Osteoblast (primary cell): ENCODE data around the gene PTH2. TPM values are rescaled to one million over a fixed set of nuclear protein-coding genes. Genes with fewer than 3 reads are reported as not detected.

ENCODE experiments used
- DNase-seq: peaks from one replicate; pipeline ENCODE4 v3.0.0; 2011; ENCODE audit warnings: low spot score, mixed read lengths; ENCODE audit not compliant: insufficient read length; ENCODE audit errors: missing footprints
- H2AFZ ChIP-seq: 2 replicates; pipeline ENCODE4 v1.6.0; 2011; ENCODE audit warnings: mild to moderate bottlenecking, low read length
- H3K27ac ChIP-seq: 2 replicates; pipeline ENCODE4 v1.5.1; 2011; ENCODE audit warnings: mild to moderate bottlenecking, low read depth, low read length, moderate library complexity
- H3K27me3 ChIP-seq: 2 replicates; pipeline ENCODE4 v1.6.0; 2012; ENCODE audit warnings: mild to moderate bottlenecking, control low read depth, inconsistent platforms, low read length, moderate library complexity; ENCODE audit not compliant: insufficient read depth
- H3K36me3 ChIP-seq: 2 replicates; pipeline ENCODE4 v1.5.1; 2011; ENCODE audit warnings: mild to moderate bottlenecking, low read length, control low read depth, moderate library complexity; ENCODE audit not compliant: insufficient read depth
- H3K4me1 ChIP-seq: 2 replicates; pipeline ENCODE4 v1.5.1; 2011; ENCODE audit warnings: mild to moderate bottlenecking, low read length, control low read depth, moderate library complexity; ENCODE audit not compliant: insufficient read depth
- H3K4me2 ChIP-seq: 2 replicates; pipeline ENCODE4 v1.6.0; 2011; ENCODE audit warnings: mild to moderate bottlenecking, low read length; ENCODE audit not compliant: insufficient read depth
- H3K4me3 ChIP-seq: fragments of 200-600 bp; sonication (generic); 3 replicates; pipeline ENCODE4 v1.5.1; 2012; ENCODE audit warnings: mild to moderate bottlenecking, low read length, inconsistent platforms; ENCODE audit not compliant: insufficient read depth
- H3K79me2 ChIP-seq: 2 replicates; pipeline ENCODE4 v1.6.0; 2012; ENCODE audit warnings: mild to moderate bottlenecking, low read length, control low read depth, inconsistent platforms; ENCODE audit not compliant: insufficient read depth
- H3K9me3 ChIP-seq: 2 replicates; pipeline ENCODE4 v1.5.1; 2011; ENCODE audit warnings: low read depth, low read length, control low read depth
- H4K20me1 ChIP-seq: 2 replicates; pipeline ENCODE4 v1.6.0; 2012; ENCODE audit warnings: mild to moderate bottlenecking, low read length, control low read depth; ENCODE audit not compliant: insufficient read depth
- total RNA-seq: library from RNA; depleted of rRNA; stranded (reverse); fragments of >200 nt; gene quantifications from 2 replicates; pipeline ENCODE4 v1.2.3, GENCODE V29; 2012
- TF ChIP-seq, protein P1 (sequence below): IDR thresholded peaks from 2 replicates; pipeline ENCODE4 v1.5.1; 2011; ENCODE audit warnings: mild to moderate bottlenecking, low read depth, low read length, moderate library complexity; ENCODE audit errors: extremely low read depth

PTH2 gene
- total RNA-seq, 1 donor, result not detected

DNA sequence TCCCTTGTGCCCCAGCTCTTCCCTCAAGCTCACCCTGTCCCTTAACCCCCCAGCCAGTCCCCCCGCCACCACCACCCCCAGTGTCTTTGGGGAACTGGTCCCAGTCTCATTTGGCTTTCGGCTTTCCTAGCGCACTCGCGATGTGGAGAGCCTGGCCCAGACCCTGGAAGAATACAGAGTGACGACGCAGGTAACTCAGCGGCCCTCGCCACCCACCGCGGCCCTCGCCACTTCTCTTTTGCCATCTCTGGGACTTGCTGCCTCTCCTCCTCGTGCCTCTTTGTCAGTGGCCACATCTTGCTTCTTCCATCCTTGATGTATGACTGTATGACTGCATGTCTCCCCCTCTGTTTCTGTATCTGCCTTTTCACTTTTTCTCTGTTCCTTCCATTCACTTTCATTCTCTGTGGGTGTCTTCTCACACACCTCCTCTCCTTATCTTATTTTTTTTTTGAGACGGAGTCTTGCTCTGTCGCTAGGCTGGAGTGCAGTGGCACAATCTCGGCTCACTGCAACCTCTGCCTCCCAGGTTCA, 15.7 kb downstream of the PTH2 start:
- Histone ChIP-seq H3K4me2 (no peak overlapping the region), H2AFZ (no peak overlapping the region), H3K4me1 (no peaks in the 10 kb centered on the region), H3K79me2 (no peaks in the 10 kb centered on the region), H4K20me1 (no peaks in the 10 kb centered on the region), H3K27me3 (no peaks in the 10 kb centered on the region), H3K4me3 (no peak overlapping the region), H3K27ac (no peak overlapping the region), H3K36me3 (no peaks in the 10 kb centered on the region), H3K9me3 (no peaks in the 10 kb centered on the region)
- TF ChIP-seq, protein P1, sequence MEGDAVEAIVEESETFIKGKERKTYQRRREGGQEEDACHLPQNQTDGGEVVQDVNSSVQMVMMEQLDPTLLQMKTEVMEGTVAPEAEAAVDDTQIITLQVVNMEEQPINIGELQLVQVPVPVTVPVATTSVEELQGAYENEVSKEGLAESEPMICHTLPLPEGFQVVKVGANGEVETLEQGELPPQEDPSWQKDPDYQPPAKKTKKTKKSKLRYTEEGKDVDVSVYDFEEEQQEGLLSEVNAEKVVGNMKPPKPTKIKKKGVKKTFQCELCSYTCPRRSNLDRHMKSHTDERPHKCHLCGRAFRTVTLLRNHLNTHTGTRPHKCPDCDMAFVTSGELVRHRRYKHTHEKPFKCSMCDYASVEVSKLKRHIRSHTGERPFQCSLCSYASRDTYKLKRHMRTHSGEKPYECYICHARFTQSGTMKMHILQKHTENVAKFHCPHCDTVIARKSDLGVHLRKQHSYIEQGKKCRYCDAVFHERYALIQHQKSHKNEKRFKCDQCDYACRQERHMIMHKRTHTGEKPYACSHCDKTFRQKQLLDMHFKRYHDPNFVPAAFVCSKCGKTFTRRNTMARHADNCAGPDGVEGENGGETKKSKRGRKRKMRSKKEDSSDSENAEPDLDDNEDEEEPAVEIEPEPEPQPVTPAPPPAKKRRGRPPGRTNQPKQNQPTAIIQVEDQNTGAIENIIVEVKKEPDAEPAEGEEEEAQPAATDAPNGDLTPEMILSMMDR, result no peak
- no peak for DNase-seq

DNA sequence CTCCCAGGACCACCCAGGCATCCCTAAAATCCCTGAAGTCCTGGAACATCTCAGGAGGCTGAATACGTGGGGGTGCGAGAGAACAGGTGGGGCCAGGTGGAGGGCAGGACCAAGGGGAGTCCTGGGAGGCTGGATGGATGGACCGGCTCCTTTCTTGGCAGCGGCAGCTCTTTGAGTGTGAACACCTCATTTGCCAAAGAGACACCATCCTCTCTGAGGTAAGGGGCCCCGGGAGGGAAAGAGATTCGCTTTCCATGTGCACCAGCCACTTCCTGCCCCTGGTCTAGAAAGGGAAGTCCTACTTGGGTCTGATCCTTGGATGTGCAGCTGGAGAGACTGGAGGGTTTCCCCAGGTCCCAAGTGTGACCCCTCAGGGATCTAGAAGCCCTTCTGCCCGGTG, 16.2 kb downstream of the PTH2 start:
- peak; percentile 57 for DNase-seq
- Histone ChIP-seq H3K4me3 (no peak overlapping the region), H3K36me3 (no peaks in the 10 kb centered on the region), H3K4me2 (no peak overlapping the region), H3K27me3 (no peaks in the 10 kb centered on the region), H3K4me1 (no peaks in the 10 kb centered on the region), H3K9me3 (no peaks in the 10 kb centered on the region), H3K27ac (no peak overlapping the region), H2AFZ (no peak overlapping the region), H4K20me1 (no peaks in the 10 kb centered on the region), H3K79me2 (no peaks in the 10 kb centered on the region)
- TF ChIP-seq, protein P1, result no peak

DNA sequence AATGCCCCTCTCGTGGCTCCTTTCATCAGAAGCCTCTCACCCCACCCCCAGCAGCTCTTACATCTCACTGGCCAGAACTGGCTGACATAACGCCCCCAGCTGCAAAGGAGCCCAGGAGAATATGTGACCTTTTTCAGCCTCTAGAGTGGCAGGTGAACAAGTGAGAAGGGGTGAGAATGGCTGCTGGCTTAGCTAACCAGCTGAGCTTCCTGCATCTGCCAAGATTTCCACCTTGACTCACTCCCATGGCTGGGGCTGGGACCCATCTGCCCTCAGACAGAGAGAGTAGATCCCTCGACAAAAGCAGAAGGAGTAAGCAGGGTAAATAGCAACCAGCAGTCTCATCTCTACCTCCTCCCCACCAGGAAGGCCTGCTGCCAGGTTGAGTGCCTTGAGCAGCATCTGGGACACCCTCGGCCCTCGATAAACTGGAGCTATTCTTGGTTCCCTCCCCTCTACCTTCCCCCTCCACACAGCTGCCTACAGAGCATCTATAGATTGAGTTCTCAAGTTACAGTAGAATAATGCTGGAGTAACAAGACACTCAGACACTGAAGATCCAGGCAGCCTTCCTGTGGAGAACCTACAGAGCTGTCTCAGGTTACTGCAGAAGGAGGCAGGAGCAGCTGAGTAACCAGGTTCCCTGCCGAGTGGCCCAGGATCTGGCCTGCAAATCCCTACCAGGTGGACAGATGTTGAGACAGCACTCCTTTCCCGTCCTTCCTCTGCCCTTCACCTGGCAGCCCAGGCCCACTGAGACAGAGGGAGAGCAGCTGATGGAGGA, 19.6 kb downstream of the PTH2 start:
- peak; percentile 61 for DNase-seq
- TF ChIP-seq, protein P1, result no peak
- H4K20me1 ChIP-seq, result no peaks in the 10 kb centered on the region

DNA sequence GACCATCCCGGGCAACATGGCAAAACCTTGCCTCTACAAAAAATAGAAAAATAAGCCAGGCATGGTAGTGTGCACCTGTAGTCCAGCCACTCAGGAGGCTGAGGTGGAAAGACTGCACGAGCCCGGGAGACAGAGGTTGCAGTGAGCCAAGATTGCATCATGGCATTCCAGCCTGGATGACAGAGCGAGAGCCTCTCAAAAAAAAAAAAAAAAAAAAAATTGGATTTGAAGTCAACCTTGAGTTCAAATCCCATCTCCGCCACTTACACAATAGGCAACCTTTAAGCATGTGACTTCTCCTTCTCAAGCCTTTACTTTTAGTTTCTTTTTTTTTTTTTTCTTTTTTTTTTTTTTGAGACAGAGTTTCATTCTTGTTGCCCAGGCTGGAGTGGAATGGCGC, 23.2 kb downstream of the PTH2 start:
- no peak for DNase-seq
- H2AFZ ChIP-seq, result no peak overlapping the region
- no peaks in the 10 kb centered on the region for H4K20me1 ChIP-seq
- H3K9me3 ChIP-seq, result no peaks in the 10 kb centered on the region
- no peak overlapping the region for H3K4me3 ChIP-seq
- H3K36me3 ChIP-seq, result no peaks in the 10 kb centered on the region
- H3K27ac ChIP-seq, result no peak overlapping the region
- no peak overlapping the region for H3K4me2 ChIP-seq
- TF ChIP-seq, protein P1, result no peak
- H3K79me2 ChIP-seq, result no peaks in the 10 kb centered on the region
- no peaks in the 10 kb centered on the region for H3K4me1 ChIP-seq
- H3K27me3 ChIP-seq, result peaks cover 5% of the 10 kb centered on the region

More for the DNA sequence above, 19.6 kb downstream of the PTH2 start:
- Histone ChIP-seq H3K79me2 (no peaks in the 10 kb centered on the region), H3K27me3 (peaks cover 5% of the 10 kb centered on the region), H3K27ac (no peak overlapping the region), H3K9me3 (no peaks in the 10 kb centered on the region), H3K4me3 (no peak overlapping the region), H3K4me1 (no peaks in the 10 kb centered on the region), H3K36me3 (no peaks in the 10 kb centered on the region), H2AFZ (no peak overlapping the region), H3K4me2 (no peak overlapping the region)
